Loucy (cell line): ENCODE data around the gene ZNF277.

Experiments used
- CTCF ChIP-seq: fragments of 200-600 bp; sonication (generic); conservative IDR thresholded peaks from 2 replicates; pipeline ENCODE4 v1.5.1; 2014; ENCODE audit warnings: mild to moderate bottlenecking, antibody characterized with exemption, low read length
- EZH2phosphoT487 ChIP-seq: fragments of 200-600 bp; IDR thresholded peaks from 2 replicates; pipeline ENCODE4 v1.6.1; 2018; ENCODE audit warnings: antibody characterized with exemption, mild to moderate bottlenecking, moderate library complexity, borderline replicate concordance

- TF ChIP-seq CTCF: no peak
- no peak for TF ChIP-seq EZH2phosphoT487
These were observed 45.0 kb upstream of the ZNF277 start for GRCh38 chr7:112161253-112162141.
